Tibial artery (tissue), 4 donors: ENCODE results near the gene PHAX.
A peak's percentile ranks its signal among the peaks of the same experiment; 100 is the strongest.

ENCODE experiments used
- DNase-seq, 2 donors: peaks; one replicate each; pipeline ENCODE4 v3.0.0-alpha.2; 2019
- H3K27ac ChIP-seq, 2 donors: fragments of 200-600 bp; sonication (generic) in 1 of 2; 1 replicate in 1 of 2; 2 replicates in 1 of 2; pipeline ENCODE4 v1.5.1; 2018 to 2019; ENCODE audit warnings: mild to moderate bottlenecking in 1 of 2
- H3K27me3 ChIP-seq, 2 donors: fragments of 200-600 bp; sonication (generic) in 1 of 2; one replicate each; pipeline versions ENCODE4 v1.5.1 to v1.6.0; 2016 to 2019
- H3K36me3 ChIP-seq, 3 donors: fragments of 200-600 bp; sonication (generic) in 2 of 3; one replicate each; pipeline ENCODE4 v1.5.1; 2016 to 2019; ENCODE audit warnings: mild to moderate bottlenecking in 2 of 3
- H3K4me1 ChIP-seq, 4 donors: fragments of 200-600 bp; sonication (generic) in 2 of 4; 1 replicate in 3 of 4; 2 replicates in 1 of 4; pipeline ENCODE4 v1.5.1; 2016 to 2019
- H3K4me3 ChIP-seq, 2 donors: fragments of 200-600 bp; sonication (generic) in 1 of 2; 1 replicate in 1 of 2; 2 replicates in 1 of 2; pipeline ENCODE4 v1.5.1; 2018 to 2019; ENCODE audit warnings: mild to moderate bottlenecking in 2 of 2
- H3K9me3 ChIP-seq, 3 donors: fragments of 200-600 bp; sonication (generic) in 1 of 3; one replicate each; pipeline ENCODE4 v1.5.1; 2016 to 2019
- intact Hi-C: fragments of 100-400 bp; cut with DNase I; formaldehyde crosslinking; loops from one replicate; pipeline ENCODE4 v1.15.0; 2023; ENCODE audit warnings: low total_unique reads
- TF ChIP-seq, protein P1 (sequence below), 2 experiments: fragments of 200-600 bp in 1 of 2; fragments of 450-650 bp in 1 of 2; IDR thresholded peaks; one replicate each; pipeline ENCODE4 v1.5.1; 2017 to 2019; ENCODE audit warnings: antibody characterized with exemption in 2 of 2, mild to moderate bottlenecking in 1 of 2, moderate library complexity in 1 of 2

PHAX gene

DNA sequence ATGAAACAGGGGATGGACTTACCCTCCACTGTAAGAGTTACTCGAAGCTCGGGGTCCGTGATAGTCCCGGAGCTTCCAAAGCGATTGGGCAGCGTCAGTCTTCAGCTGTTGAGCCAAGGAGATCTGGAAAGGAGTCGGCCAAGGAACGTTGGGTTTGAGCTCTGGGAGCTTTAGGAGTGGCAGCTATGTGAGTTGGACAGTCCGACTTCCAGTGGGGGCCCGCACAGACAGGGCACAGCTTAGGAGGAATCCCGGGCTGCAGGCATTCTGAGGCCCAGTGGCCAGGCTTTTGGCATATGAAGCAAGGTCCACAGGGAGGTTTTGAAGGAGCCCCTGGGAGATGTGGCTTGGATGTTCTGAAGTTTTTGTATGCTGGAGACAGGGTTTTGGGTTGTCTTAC, 72.7 kb downstream of the PHAX start:
- TF ChIP-seq, protein P1, sequence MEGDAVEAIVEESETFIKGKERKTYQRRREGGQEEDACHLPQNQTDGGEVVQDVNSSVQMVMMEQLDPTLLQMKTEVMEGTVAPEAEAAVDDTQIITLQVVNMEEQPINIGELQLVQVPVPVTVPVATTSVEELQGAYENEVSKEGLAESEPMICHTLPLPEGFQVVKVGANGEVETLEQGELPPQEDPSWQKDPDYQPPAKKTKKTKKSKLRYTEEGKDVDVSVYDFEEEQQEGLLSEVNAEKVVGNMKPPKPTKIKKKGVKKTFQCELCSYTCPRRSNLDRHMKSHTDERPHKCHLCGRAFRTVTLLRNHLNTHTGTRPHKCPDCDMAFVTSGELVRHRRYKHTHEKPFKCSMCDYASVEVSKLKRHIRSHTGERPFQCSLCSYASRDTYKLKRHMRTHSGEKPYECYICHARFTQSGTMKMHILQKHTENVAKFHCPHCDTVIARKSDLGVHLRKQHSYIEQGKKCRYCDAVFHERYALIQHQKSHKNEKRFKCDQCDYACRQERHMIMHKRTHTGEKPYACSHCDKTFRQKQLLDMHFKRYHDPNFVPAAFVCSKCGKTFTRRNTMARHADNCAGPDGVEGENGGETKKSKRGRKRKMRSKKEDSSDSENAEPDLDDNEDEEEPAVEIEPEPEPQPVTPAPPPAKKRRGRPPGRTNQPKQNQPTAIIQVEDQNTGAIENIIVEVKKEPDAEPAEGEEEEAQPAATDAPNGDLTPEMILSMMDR (IDR thresholded peaks at IDR 0.05): no peak
- Histone ChIP-seq H3K4me3 (no peak overlapping the region), H3K4me1 (no peaks in the 10 kb centered on the region), H3K9me3 (peaks cover 0 to 8% (median 0%) of the 10 kb centered on the region in 3 donors), H3K27ac (no peak overlapping the region), H3K27me3 (no peaks in the 10 kb centered on the region), H3K36me3 (no peaks in the 10 kb centered on the region)
- no peak for DNase-seq
- intact Hi-C loops: no loop called here

DNA sequence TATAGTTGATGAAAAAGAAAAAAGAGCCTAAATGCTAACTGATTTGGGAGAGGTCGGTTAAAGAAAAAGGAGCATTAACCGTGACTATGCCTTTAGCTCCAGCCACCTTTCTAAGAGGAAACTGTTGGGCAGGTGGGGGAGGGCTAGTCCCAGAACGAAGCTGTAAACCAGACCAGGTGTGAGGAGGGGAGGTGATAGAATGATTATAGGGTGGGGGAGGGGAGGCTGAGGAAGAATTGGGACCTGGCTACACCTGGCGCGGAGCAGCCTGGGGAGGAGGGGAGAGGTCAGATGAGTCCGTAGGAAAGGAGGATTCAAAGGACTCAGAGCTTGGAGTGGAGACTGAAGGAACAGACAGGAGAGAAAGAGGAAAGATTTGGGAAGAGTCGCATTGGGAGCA, 73.4 kb downstream of the PHAX start:
- Histone ChIP-seq H3K36me3 (no peaks in the 10 kb centered on the region), H3K4me3 (no peak overlapping the region), H3K4me1 (no peaks in the 10 kb centered on the region), H3K27ac (no peak overlapping the region), H3K9me3 (peaks cover 0 to 8% (median 0%) of the 10 kb centered on the region in 3 donors), H3K27me3 (no peaks in the 10 kb centered on the region)
- no peak for DNase-seq
- TF ChIP-seq, protein P1 (IDR thresholded peaks at IDR 0.05): no peak
- intact Hi-C loops: no loop called here

DNA sequence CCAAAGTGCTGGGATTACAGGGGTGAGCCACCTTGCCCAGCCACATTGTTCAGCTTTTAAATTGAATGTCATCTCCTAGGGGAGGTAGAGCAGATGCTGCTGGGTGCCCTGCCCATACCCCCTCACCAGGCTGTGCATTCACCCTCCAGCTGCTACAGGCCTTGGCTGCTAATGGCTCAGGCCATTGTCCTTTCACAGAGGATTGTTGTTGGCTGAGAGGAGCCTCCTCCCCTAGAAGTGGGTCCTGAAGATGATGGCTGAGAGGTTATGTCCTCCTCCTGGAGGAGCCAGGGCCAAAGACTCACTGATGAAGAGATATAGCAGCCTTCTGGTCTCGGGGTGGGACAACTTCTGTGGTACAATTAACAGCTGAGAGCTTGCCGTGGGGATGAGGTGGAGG, 74.6 kb downstream of the PHAX start:
- TF ChIP-seq, protein P1 (IDR thresholded peaks at IDR 0.05): no peak
- Histone ChIP-seq H3K27ac (no peak overlapping the region), H3K4me1 (no peaks in the 10 kb centered on the region), H3K27me3 (no peaks in the 10 kb centered on the region), H3K36me3 (no peaks in the 10 kb centered on the region), H3K9me3 (peaks cover 0 to under 1% (median 0%) of the 10 kb centered on the region in 3 donors), H3K4me3 (no peak overlapping the region)
- intact Hi-C loops: no loop called here
- no peak for DNase-seq

DNA sequence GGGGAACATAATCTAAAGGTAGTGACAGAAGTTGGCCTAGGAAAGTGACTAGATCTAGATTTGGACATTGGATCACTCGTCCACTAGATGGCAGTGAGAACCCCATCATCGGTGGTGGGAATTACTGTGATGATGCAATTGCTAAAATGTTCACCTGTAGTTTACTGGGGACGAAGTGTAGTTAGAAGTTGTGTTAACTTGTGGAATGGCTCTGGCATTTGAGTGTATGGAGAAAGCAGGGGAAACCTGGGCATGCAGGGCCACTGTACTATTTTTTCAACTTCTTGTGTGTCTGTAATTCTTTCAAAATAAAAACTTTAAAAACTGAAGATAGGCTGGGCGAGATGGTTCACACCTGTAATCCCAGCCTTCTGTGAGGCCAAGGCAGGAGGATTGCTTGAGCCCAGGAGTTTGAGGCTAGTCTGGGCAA, 75.5 kb downstream of the PHAX start:
- peak in 1 of 2 donors; percentile 31 for DNase-seq
- Histone ChIP-seq H3K27ac (no peak overlapping the region), H3K36me3 (no peaks in the 10 kb centered on the region), H3K4me3 (no peak overlapping the region), H3K27me3 (no peaks in the 10 kb centered on the region), H3K4me1 (no peaks in the 10 kb centered on the region), H3K9me3 (no peaks in the 10 kb centered on the region)
- TF ChIP-seq, protein P1 (IDR thresholded peaks at IDR 0.05): peak; percentile 71 to 76
- intact Hi-C loops: loop anchor here (2.0 kb wide), 1 partner anchor 105 kb away; no protein-coding TSS in a partner anchor
